ENCODE measurements around the gene SDHA.
A peak's percentile ranks its signal among the peaks of the same experiment; 100 is the strongest.
"Not testable (repeated sequence)": the region's sequence is repeated elsewhere in the genome, so short reads cannot be mapped to it uniquely, and the experiment has no call there.

Gene SDHA

GRCh38 chr5:217494-218456, at the start of gene SDHA, which contains the start of gene CCDC127:
Gene SDHA (plus strand): TSS chr5:218320. CDS start chr5:218356, 36 bp downstream.
Gene CCDC127 (minus strand): TSS chr5:218153. CDS start chr5:216849, 1,304 bp downstream.
- DNase-seq (ENCODE audit: low spot score in 2 of 2) (peak; percentile 99), ATAC-seq (peak; percentile 92)
- H3K9me3 Mint-ChIP-seq = not testable (repeated sequence)
- peak within 1 kb of the TSS; percentile 88 for H3K4me3 Mint-ChIP-seq
- H3K4me1 Mint-ChIP-seq = peaks cover 64% of the 10 kb centered on the region
- peaks cover 51% of the 10 kb centered on the region for H3K36me3 Mint-ChIP-seq
- peak within 1 kb of the TSS; percentile 91 for H3K27ac Mint-ChIP-seq

GRCh38 chr5:169071-169727, 48.9 kb upstream of the SDHA start:
- H3K36me3 Mint-ChIP-seq = no peaks in the 10 kb centered on the region
- ATAC-seq = no peak
- H3K27ac Mint-ChIP-seq = no peak overlapping the region
- no peak overlapping the region for H3K4me3 Mint-ChIP-seq
- peaks cover 4% of the 10 kb centered on the region for H3K4me1 Mint-ChIP-seq
- no peak for DNase-seq (ENCODE audit: low spot score in 2 of 2)
- no peaks in the 10 kb centered on the region for H3K9me3 Mint-ChIP-seq

GRCh38 chr5:169728-170094, 48.4 kb upstream of the SDHA start:
- no peak for DNase-seq (ENCODE audit: low spot score in 2 of 2)
- no peak for ATAC-seq
- Mint-ChIP-seq H3K9me3 (no peaks in the 10 kb centered on the region), H3K4me1 (peaks cover 4% of the 10 kb centered on the region), H3K36me3 (no peaks in the 10 kb centered on the region), H3K27ac (no peak overlapping the region), H3K4me3 (no peak overlapping the region)

- peaks cover 4% of the 10 kb centered on the region for H3K4me1 Mint-ChIP-seq
- ATAC-seq (no peak), DNase-seq (ENCODE audit: low spot score in 2 of 2) (no peak)
- no peak overlapping the region for H3K27ac Mint-ChIP-seq
- no peaks in the 10 kb centered on the region for H3K9me3 Mint-ChIP-seq
- H3K4me3 Mint-ChIP-seq = no peak overlapping the region
- no peaks in the 10 kb centered on the region for H3K36me3 Mint-ChIP-seq
Measured at GRCh38 chr5:170971-171800, 46.9 kb upstream of the SDHA start.

DNA sequence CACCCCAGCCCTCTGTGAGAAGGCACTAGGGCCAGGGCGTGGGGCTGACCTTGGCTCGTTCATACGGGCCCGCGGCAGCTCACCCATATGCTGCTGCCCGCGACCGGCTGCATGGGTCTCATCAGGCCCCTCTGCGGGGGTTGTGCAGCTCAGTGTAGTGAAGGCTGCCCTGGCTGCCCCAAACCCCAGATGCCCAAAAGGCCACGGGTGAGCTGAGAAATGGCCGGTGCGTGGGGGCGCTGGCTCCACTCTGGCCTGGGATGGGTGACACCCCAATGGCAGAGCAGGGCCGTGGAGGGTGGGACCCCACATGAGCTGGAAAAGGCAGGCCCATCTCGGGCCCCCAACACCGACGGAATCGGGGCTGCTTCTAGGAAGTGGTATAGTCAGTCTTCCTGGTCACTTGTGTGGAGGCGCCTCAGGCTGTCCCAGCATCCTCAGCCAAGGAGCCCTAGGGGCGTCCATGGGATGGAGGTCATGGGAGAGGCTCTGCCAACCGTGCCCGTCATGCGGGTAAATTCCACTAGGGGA, 46.3 kb upstream of the SDHA start:
- Mint-ChIP-seq H3K36me3 (no peaks in the 10 kb centered on the region), H3K4me1 (no peaks in the 10 kb centered on the region), H3K9me3 (no peaks in the 10 kb centered on the region), H3K27ac (no peak overlapping the region), H3K4me3 (no peak overlapping the region)
- ATAC-seq = no peak
- DNase-seq (ENCODE audit: low spot score in 2 of 2) = no peak

DNA sequence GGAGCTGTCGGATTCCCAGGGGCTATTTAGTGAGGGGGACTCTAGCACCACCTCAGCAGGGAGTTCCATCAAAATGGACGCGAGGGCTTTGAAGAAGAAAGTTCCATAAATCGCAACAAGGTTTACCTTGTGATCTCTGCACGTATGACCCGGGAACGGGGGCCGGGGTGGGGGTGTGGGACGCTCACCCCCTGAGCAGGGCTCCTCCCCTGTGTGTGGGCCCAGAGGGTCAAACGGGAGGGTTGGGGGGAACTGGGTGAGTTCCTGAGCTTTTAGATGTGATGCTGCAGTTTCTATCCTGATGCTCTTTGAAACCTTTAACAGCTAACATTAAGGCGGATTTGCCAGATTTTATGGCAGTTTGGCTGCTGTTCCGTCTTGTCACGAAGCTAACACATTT, 45.7 kb upstream of the SDHA start:
- no peak overlapping the region for H3K4me3 Mint-ChIP-seq
- ATAC-seq = no peak

DNA sequence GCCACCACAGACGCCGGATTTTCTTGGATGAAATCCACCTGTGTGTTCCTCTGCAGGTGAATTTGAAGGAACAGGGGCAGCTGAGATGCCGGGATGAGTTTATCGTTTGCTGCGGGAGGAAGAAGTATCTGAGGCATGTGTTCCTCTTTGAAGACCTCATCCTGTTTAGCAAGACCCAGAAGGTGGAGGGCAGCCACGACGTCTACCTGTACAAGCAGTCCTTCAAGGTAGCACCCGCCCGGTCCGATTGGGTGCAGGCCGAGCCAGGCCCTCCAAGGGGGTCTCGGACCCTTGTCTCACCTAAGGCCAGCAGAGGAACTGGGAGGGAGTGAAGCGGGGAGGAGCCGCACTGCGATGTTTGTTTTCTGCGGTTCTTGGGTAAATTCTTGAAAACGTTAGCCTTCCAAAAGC, 45.3 kb upstream of the SDHA start:
- Mint-ChIP-seq H3K36me3 (no peaks in the 10 kb centered on the region), H3K4me3 (no peak overlapping the region), H3K4me1 (no peaks in the 10 kb centered on the region), H3K9me3 (no peaks in the 10 kb centered on the region), H3K27ac (no peak overlapping the region)
- DNase-seq (ENCODE audit: low spot score in 2 of 2) (no peak), ATAC-seq (no peak)

More for the DNA sequence above, 45.7 kb upstream of the SDHA start:
- Mint-ChIP-seq H3K4me1 (no peaks in the 10 kb centered on the region), H3K36me3 (no peaks in the 10 kb centered on the region), H3K27ac (no peak overlapping the region), H3K9me3 (no peaks in the 10 kb centered on the region)
- no peak for DNase-seq (ENCODE audit: low spot score in 2 of 2)

DNA sequence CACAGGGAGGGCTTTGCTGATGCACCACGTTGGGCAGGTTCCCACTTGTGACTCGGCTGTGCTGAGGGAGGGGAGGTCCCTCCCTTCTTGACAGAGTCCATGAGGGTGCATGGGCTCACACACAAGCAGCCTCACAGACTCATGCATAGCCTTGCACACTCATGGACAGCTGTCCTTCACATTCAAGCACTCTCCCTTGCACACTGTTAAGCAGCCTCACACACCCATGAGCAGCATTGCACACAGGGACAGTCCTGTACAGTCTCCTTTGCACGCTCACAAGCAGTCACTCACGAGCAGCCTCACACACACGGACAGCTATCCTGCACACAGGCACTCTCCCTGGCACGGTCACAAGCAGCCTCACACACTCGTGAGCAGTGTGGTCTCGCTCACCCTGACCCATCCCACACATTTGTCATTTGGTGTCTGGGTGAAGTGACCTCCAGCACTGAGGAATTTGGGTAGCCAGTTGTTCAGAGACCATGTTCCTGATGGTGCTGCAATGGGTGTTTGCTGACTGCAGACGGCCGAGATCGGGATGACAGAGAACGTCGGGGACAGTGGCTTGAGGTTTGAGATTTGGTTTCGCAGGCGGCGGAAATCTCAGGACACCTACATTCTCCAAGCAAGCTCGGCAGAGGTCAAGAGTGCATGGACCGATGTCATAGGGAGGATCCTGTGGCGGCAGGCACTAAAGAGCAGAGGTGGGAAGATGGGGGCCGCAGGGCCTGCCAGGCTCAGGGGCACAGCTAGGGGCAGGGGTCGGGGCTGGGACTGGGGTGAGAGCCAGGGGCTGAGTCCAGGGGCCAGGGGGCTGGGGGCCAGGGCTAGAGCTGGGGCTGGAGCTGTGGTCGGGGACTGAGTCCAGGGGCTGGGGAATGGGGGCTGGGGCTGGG, 44.5 kb upstream of the SDHA start:
- H3K4me3 Mint-ChIP-seq = no peak overlapping the region
- ATAC-seq (no peak), DNase-seq (ENCODE audit: low spot score in 2 of 2) (no peak)
- H3K36me3 Mint-ChIP-seq = no peaks in the 10 kb centered on the region
- no peaks in the 10 kb centered on the region for H3K9me3 Mint-ChIP-seq
- no peak overlapping the region for H3K27ac Mint-ChIP-seq
- no peaks in the 10 kb centered on the region for H3K4me1 Mint-ChIP-seq

- Mint-ChIP-seq H3K9me3 (no peaks in the 10 kb centered on the region), H3K36me3 (no peaks in the 10 kb centered on the region)
Measured at GRCh38 chr5:174291-174600, 43.9 kb upstream of the SDHA start.

DNA sequence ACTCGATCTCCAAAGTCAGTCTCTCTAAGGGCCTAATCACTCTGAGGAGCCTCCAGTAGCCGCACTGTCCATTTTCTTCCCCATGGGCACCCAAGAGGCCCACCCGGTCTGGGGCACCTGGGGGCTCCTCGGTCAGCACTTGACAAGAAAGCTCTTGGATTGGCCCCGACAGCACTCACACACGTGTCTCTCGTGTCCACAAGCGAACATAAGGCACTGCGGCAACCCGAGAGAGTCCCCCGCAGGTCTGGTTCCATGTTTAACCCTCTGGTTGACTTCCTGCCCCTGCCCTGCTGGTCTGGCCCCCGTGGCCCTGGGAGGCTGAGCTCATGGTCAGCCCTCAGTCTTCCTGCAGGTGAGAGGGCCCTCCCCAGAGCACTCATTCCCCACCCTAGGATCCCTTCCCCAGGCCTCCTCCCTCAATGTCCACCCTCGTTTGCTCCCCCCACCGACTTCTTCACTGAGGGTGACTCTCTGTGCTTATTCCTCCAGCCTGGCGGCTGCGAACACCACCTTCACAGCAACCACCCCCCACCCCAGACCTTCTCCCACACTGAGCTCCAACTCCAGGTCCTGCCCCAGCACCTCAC, 43.1 kb upstream of the SDHA start:
- Mint-ChIP-seq H3K9me3 (no peaks in the 10 kb centered on the region), H3K4me1 (no peaks in the 10 kb centered on the region), H3K27ac (no peak overlapping the region), H3K36me3 (no peaks in the 10 kb centered on the region), H3K4me3 (no peak overlapping the region)
- no peak for ATAC-seq
- DNase-seq (ENCODE audit: low spot score in 2 of 2) = no peak

More at GRCh38 chr5:174291-174600, 43.9 kb upstream of the SDHA start:
- no peak for ATAC-seq
- DNase-seq (ENCODE audit: low spot score in 2 of 2) = no peak
- Mint-ChIP-seq H3K27ac (no peak overlapping the region), H3K4me1 (no peaks in the 10 kb centered on the region), H3K4me3 (no peak overlapping the region)

GRCh38 chr5:176296-176823, 41.8 kb upstream of the SDHA start:
- Mint-ChIP-seq H3K4me1 (no peaks in the 10 kb centered on the region), H3K27ac (no peak overlapping the region), H3K36me3 (no peaks in the 10 kb centered on the region), H3K9me3 (no peaks in the 10 kb centered on the region), H3K4me3 (no peak overlapping the region)
- ATAC-seq (no peak), DNase-seq (ENCODE audit: low spot score in 2 of 2) (no peak)

DNA sequence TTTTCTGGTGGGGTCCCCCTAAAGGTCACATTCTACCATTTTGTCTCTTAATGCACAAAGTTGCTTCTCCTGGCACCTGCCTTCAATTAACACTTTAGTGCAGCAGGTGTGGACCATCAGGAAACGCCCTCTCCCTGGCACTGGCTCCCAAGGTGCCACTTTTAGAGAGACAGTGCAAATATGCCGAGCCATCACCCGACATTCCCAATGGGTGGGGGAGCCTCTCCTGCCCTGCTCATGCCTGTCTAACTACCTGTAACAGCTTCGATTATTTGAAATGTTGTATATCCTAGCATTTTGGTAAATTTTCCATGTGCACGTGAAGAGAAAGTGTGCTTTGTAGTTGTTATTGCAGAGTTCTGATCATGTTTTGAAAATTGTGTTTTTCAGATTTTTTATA, 40.0 kb upstream of the SDHA start:
- Mint-ChIP-seq H3K9me3 (no peaks in the 10 kb centered on the region), H3K36me3 (no peaks in the 10 kb centered on the region), H3K4me3 (no peak overlapping the region), H3K27ac (no peak overlapping the region), H3K4me1 (no peaks in the 10 kb centered on the region)
- ATAC-seq (no peak), DNase-seq (ENCODE audit: low spot score in 2 of 2) (no peak)

DNA sequence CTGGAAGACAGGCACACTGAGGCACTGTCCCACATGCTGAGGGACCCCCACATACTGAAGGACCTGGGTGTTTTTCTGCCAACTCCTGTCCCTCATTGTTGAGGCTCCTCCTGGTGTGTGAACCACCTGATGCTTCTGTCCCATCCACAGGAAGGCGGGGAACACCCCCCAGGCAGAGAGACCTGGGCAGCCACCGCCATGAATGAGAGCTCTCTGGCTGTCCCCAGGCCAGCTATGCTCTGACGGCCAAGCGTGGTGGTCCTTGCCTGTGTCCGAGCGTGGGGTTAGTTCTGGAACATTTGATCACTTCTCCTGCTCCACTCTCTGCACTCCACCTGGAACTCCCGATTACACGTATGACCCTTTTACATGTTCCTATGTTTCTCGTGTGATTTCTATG, 38.7 kb upstream of the SDHA start:
- Mint-ChIP-seq H3K4me1 (no peaks in the 10 kb centered on the region), H3K4me3 (no peak overlapping the region), H3K36me3 (no peaks in the 10 kb centered on the region), H3K27ac (no peak overlapping the region), H3K9me3 (no peaks in the 10 kb centered on the region)
- ATAC-seq (no peak), DNase-seq (ENCODE audit: low spot score in 2 of 2) (no peak)

Data from stimulated activated effector memory CD8-positive, alpha-beta T cell treated with anti-CD3 and anti-CD28 coated beads, Interleukin-12 subunit alpha, Interleukin-12 subunit beta, amount 100 ng/mL, for 72 hours (primary cell).